ENCODE data around the gene ZXDC.

The ZXDC gene

GRCh38 chr3:126488886-126489569, 13.3 kb upstream of the ZXDC start:
- DNase-seq (ENCODE audit: low read depth), result no peak

DNA sequence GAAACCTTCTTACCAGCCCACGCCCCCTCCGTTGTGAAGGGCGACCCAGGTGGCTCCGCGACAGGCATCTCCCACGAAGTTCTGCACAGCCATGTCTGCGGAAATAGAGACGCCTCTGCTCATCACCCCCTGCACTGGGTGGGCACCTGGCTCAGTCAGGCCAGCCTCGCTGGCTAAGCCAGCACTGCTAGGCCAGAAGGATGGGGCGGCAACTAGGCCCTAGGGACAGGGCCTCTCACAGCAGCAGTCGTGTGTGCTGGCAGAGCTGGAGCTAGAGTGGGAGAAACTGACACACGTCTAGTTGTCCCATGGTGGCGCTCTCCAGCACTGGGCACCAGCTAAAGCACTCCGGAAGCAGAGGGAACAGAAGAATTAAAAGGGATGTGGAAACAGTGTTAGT, 12.5 kb upstream of the ZXDC start:
- no peak for DNase-seq (ENCODE audit: low read depth)

GRCh38 chr3:126487151-126487771, 11.6 kb upstream of the ZXDC start:
- DNase-seq (ENCODE audit: low read depth), result no peak

DNA sequence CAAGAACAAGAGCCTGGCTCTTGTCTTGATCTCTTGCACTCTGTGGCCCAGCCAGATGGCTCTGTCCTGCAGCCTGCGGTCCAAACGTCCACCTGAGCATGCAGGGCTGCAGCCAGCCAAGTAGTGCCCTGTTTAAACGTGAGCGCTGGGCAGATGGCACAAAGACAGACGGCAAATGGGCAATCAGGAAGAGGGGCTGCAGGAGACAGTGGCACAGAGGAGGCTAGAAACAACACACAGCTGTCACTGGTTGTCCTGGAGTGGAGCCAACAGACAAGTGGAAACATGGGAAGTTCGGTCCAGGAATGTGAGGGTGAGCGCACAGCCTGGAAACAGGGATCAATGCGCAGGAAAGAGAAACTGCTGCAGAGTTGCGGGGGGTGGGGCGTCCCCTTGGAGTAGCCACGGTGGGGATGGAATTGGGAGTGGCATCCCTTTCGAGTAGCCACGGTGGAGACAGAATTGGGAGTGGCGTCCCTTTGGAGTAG, 10.7 kb upstream of the ZXDC start:
- no peak for DNase-seq (ENCODE audit: low read depth)

DNA sequence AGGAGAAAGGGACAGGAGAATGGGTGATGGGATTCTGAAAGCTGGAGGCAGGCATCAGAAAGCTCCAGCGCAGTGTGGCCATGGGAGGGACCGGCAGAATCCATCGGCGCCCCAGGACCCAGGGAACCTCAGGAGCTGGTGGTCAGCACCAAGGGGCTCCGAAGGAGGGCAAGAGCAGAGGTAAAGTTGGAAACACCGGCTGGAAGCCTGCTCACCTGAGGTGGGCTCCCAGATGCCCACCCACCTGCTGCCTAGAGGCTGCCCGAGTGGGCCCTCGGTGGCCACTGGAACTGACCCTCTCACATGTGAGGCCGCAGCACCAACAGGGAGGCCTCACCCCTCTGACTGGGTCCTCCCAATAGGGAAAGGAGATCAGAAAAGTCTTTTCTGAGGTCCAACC, 10.3 kb upstream of the ZXDC start:
- no peak for DNase-seq (ENCODE audit: low read depth)

DNA sequence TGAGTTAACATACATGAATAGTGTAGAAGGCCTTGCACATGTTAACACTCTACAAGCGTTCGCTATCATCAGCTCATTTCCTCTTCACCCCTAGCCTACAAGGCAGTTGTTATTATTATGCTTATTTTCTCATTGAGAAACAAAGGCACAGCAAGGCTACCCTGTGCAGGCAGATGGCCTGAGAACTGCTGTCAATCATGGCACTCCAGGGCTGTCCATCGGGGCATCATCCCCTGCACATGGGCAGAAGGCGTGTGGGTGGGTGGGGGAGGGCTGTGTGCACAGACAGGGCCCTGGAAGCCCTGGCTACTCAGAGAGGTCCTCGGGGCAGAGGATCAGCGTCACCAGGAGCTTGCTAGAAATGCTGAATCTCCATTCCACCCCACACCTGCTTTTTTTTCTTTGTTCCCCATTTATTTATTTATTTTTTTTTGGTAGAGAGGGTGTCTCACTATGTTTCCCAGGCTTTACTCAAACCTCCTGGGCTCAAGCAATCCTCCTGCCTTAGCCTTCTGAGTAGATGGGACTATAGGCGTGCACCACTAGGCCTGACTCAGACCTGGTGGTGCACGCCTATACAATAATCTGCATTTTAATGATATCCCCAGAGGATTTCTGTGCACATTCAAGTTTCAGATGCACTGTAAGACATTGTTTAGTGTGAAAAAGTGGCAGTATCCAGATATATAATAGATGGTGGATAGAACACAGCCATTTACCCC, 9.6 kb upstream of the ZXDC start:
- DNase-seq (ENCODE audit: low read depth), result no peak

GRCh38 chr3:126484662-126485061, 9.0 kb upstream of the ZXDC start:
- no peak for DNase-seq (ENCODE audit: low read depth)

DNA sequence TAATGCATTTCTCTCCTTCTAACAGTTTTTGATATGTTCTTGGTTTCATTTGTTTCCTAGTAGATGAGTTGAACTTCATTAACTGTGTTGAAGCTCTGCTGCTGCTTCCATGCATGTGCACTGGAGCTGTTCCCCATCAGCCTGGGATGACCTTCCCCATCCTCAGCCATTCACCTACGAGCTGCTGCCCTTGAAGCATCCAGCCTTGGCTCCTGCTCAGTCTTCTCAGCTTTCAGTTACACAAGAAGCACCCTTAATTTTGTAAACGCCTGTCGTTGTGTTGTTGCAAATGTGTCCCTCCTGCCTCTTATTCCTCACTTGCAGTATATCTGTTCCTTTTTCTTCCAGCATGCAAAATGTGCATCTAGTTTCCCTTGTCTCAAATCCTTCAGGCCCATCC, 8.5 kb upstream of the ZXDC start:
- no peak for DNase-seq (ENCODE audit: low read depth)

- no peak for DNase-seq (ENCODE audit: low read depth)
Measured at GRCh38 chr3:126483321-126483761, 7.7 kb upstream of the ZXDC start.

DNA sequence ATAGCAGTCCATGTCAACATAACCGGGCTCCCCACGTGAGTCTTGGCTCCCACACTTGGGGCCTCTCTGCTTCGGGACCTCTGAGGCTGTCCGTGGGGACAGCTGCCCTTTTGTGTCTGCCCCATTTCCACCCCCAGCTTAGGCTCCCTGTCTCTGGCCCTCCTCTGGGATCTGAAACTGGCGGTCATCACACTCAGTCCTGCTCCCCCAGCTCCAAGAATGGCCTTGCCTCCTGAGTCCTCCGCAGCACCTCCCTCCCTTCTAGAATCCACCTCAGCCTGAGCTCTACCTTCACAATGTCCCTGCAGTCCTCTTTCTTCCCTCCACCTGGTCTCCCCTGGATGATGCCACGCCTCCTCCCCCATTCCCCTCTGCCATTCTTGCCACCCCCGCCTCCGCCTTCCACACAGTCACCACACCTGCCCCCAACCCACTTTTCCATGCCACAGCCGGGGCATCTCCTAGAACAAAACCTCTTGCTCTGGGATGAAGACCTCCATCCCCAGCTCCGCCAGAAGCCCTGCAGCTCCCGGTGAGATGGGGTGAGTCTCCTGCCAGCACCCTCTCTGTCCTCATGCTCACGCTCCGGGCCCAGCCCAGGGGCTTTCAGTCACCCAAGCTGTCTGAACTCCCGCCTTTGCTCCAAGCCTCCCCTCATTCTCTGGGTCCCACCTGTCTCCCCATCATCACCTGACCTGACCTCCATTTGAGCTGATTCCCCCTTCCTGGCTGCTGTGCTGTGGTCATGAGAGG, 7.0 kb upstream of the ZXDC start:
- no peak for DNase-seq (ENCODE audit: low read depth)

DNA sequence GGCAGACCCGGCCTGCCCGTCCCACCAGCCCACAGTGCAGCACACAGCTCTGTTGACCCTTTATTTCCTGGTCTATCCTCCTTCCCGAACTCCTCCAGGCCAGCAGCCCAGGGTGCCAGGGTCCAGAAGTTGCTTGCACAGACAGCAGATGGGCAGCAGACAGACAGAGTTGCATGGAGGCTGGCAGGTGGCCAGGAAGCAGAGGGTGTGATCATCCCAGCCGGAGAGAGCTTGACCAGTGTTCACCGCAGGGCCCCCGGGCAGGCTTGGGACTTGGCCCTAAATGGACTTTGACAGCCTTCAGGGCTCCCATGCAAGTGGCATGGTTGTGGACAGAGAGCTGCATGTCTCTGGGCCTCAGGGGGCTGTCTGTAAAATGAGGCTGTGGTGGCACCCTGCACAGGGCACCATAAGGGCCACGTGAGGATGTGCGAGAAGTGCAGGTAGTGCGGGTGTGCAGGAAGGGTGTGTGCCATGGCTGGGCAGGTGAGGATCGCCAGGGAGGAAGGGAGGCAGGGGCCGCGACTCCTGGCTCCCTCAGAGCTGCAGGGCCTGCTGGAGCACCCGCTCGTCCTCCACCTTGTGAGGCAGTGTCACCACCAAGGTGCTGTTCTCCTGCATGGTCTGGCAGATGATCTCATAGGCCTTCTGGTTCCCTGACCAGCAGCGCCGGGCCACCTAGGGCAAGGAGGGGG, 6.3 kb upstream of the ZXDC start:
- no peak for DNase-seq (ENCODE audit: low read depth)

DNA sequence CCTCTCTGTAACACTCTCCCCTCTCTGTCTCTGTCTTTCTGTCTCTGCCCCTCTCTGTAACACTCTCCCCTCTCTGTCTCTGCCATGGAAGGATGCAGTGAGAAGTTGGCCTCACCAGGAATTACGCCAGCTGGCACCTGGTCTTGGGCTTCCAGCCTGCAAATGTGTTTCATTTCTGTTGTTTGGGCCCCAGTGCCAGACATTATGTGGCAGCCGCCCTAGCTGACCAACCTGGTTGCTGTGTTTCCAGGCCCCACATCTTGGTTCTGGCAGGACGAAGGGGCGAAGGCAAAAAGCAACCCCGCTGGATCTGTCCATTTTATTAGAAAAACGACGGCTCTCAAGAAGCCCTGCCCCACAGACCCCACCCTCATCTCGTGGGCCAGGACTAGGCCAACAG, 5.2 kb upstream of the ZXDC start:
- DNase-seq (ENCODE audit: low read depth), result no peak

DNA sequence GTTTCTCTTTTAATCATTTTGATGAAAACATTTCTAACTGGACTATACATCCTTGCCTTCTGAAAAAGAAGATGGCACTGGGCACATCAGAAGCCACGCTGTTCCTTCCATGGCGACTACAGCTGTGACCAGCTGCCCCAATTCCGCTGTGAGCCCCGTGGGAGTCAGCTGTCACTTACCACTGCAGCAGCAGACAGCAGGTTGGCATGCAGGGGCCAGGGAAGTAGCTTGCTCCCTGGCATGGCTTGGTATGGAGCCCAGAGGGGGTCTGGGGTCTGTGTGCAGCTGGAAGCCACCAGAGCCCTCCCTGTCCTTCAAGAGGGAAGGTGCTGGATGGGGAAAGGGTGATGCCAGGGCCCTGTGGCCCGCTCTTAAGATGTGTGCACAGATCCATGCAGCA, 4.5 kb upstream of the ZXDC start:
- DNase-seq (ENCODE audit: low read depth), result no peak

- no peak for DNase-seq (ENCODE audit: low read depth)
Measured at GRCh38 chr3:126479642-126480041, 4.0 kb upstream of the ZXDC start.

DNA sequence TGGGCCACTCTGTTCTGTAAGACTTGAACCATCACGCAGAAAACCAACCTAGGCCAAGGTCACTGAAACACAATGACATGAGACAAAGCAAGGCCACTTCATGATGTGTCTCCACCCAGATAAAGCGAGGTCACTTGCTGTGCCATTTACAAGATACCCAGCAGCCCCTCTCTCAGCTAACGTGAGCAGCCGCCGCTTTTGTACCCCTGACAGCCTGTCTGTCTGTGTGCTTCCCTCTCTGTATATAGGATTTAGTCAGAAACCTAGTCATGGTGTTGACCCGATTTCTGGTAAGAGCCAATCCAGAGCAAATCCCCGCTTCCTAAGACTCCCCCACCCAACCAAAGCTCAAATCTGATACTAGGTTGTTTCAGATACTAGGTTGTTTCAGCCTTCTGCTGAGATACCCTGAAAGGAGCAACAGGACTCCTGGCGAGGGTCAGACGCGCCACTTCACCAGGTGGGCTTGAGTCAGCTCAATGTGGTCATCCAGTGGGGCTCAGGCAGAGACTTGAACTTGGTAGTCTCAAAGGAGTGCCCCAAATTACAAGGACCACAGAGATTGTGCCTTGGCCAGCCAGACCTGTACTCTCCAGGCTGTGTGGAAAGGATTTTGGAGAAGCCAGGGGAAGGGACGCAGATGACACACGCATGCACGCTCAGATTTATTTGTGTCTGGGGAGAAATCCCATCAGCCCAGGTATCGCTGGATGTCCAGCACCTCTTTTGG, 3.1 kb upstream of the ZXDC start:
- DNase-seq (ENCODE audit: low read depth), result no peak

- DNase-seq (ENCODE audit: low read depth), result no peak
Measured at GRCh38 chr3:126477061-126477380, 1.3 kb upstream of the ZXDC start.

GRCh38 chr3:126476166-126477060, 722 bp upstream of the ZXDC start:
- DNase-seq (ENCODE audit: low read depth), result no peak

DNA sequence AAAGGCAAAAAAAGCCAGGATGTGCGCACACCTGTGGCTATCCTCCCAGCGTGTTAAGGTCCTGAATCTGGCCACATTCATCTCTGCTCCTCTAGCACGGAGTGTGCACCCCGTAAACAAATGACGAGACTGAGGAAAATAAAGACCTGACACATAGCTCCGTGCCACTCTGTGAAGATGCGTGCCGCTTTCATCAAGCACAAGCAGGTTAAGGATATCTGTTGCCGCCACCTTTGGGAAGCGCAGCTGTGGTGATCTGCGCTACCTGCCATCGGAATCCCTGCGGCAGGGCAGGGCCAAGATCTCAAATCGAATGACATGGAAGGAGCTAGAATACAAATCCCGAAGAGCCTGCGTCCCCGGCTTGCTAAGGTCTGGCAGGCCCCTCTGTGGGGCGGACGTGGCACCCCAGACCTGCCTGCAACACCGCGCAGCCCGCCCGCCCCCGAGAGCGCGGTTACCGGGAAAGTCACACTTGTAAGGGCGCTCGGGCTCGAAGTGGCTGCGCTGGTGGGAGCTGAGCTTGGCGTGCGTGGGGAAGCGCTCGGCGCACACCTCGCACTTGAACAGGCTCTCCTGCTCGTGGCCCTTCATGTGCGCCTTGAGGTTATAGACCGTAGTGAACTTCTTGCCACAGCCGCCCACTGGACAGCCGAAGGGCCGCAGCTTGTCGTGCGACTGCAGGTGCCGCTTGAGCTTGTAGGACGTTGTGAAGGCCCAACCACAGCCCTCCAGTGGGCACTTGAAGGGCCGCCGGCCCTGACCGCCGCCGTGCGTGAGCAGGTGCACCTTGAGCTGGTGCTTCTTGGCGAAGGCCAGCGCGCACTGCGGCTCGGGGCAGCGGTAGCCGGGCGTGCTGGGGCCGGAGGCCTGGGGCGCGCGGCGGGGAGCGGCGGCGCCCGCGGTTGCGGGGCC, 936 bp downstream of the ZXDC start:
- DNase-seq (ENCODE audit: low read depth), result no peak
